Retina (tissue), 1 donor: ENCODE results near the gene TM4SF5.

Source experiments
- DNase-seq: peaks from one replicate; pipeline ENCODE4 v3.0.0-alpha.2; 2016

TM4SF5 gene, protein sequence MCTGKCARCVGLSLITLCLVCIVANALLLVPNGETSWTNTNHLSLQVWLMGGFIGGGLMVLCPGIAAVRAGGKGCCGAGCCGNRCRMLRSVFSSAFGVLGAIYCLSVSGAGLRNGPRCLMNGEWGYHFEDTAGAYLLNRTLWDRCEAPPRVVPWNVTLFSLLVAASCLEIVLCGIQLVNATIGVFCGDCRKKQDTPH

DNA sequence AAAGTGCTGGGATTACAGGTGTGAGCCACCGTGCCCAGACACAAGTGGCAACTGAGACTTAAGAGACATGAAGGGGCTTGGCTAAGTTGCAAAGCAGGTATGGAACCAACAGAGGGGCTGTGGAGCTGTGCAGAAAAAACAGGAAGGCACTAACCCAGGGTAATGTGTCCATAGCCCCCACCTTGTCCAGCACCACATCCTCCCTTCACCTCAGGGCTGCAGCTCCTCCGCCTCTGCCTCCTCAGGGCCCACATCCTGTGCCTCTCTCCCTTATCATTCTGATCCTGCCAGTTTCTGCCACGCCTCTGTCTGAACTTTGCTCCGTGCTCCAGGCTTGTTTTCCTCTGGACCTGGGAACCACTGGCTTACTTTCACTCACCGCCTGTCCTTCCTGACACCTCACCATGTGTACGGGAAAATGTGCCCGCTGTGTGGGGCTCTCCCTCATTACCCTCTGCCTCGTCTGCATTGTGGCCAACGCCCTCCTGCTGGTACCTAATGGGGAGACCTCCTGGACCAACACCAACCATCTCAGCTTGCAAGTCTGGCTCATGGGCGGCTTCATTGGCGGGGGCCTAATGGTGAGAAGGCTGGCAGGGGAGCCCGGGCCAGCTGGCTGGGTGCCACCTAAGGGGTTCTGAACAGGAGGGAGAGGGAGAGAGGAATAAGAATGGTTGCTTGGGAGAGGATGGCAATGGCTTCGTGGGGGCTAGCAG is at the start of gene TM4SF5:
Gene TM4SF5, plus strand, starts transcription at position 368 of the 716 bp plus-strand sequence. Its CDS starts 37 bp downstream, at position 405.
- DNase-seq, result no peak

DNA sequence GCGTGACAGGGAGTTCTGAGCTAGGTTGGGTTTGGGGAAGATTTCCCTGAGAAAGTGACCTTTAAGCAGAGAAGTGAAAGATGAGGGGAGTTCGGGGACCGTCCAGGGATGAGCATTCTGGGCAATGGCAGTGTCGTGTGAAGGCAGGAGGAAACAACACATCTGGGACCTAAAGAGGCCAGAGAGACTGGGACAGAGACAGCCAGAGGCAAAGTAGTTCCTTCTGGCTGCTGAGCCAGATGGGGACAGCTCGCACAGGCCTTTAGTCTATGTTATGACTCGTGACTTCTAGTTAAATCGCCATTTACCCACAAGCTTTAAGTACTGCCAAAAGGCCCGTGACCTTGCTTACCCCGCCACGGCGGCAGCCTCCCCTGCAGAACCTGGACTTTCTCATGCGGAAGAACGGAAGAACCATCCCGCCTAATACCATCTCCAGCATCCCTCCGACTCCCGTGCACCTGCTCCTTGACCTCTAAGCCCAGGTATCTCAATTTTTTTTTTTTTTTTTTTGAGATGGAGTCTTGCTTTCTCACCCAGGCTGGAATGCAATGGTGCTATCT is 48.9 kb upstream of the TM4SF5 start:
- no peak for DNase-seq

- no peak for DNase-seq
Measured at GRCh38 chr17:4724650-4725049, 47.0 kb upstream of the TM4SF5 start.

DNA sequence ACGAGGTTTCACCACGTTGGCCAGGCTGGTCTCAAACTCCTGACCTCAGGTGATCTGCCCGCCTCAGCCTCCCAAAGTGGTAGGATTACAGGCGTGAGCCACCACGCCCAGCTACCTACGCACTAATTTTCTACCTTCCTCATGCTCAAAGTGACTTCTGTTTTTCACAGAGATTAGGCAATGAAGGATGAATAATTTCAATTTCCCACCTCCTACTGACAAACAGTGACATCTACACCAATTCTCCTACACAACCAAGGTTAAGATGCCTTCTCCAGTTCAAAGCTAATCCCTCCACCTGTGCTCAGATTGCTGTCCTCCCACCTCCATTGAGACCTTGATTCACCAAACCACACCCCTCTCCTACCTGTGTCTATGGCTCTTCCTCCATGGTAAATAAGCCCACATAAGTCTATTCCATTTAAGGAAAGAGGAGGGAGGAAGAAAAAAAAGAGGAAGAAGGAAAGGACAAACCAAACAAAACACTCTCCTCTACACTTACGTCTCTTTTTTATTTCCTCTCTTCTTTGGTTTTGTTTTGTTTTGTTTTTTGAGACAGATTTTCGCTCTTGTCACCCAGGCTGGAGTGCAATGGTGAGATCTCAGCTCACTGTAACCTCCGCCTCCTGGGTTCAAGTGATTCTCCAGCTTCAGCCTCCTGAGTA is 45.9 kb upstream of the TM4SF5 start:
- DNase-seq, result no peak

GRCh38 chr17:4728124-4728523 is 43.6 kb upstream of the TM4SF5 start:
- no peak for DNase-seq

- DNase-seq, result no peak
Measured at GRCh38 chr17:4733073-4733531, 38.6 kb upstream of the TM4SF5 start.

DNA sequence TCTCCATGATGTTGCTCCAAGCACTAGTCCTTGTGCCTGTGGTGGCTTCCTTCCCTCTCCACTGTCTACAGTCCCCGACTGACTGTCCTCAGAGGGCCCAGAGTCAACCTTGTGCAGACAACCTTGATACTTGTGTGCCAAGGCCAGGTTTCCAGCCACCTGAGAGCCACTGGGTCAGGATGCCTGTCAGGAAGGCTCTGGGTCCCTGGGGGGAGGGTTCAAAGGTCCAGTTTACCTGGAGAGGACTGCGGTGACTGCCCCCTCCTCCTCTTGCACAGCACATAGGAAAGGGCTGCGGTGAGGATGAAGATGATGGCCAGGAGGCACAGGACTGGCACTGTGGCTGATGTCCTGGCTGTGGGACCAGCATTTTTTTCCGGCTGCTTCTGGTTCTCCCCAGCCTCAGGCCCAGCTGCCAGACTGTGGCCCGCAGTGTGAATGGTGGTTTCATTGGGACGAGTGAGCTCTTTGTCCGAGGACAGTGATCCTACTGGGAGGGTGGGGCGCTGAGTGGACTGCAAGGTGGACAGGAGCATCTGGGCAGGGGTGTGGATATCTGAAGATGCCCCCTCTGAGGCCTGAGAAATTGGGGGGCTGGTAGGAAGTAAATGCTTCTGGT is 36.7 kb upstream of the TM4SF5 start:
- no peak for DNase-seq

- no peak for DNase-seq
Measured at GRCh38 chr17:4735876-4736651, 35.6 kb upstream of the TM4SF5 start.

- no peak for DNase-seq
Measured at GRCh38 chr17:4738136-4739121, 33.3 kb upstream of the TM4SF5 start.

DNA sequence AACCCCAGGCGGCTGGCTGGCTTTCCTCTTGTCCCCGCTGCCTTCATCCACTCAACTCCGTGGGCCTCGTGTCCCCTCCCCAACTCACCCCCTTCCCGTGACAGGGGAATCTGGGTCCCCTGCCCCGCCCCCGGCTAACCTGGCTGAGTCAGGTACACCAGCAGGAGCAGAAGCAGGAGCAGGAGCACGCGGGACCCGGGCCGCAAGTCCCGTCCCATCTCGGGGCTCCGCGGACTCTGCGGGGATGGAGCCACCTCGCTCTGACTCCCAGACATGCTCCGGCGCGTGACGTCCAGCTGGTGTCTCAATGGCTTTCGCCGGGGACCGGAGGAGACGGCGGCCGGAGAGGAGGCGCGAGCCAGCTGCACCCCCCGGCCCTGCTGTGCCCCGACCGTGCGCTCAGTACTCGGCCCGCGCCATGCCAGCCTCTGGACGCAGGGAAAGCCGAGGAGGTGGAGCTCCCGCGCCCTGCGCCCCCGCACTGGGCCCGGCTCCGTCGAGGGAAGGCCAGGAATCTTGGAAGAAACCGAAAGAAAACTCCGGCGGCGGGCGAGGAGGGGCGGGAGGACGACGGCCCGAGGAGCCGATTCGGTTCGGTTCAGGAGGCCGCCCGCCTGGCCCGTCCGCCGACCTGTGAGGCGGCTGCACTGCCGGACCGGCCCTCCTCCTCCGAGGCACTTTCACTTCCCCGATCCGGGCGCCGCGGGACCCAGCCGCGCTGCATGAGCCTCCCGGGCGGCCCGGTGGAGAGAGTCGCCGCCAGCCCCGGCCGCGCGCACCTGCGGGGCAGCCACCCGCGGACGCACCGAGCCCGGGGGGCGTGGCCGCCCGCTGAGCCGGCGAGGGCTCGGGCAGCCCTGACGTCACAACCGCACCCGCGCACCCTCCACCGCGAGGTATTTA is 32.3 kb upstream of the TM4SF5 start, which contains the start of the genes CXCL16 and ZMYND15:
Gene CXCL16, minus strand, starts transcription at position 807 of the 903 bp plus-strand sequence. Its CDS starts 589 bp downstream, at position 218.
Gene ZMYND15, plus strand, starts transcription at position 712 of the 903 bp plus-strand sequence. CDS start 716 bp downstream, outside the sequence.
- DNase-seq, result peak; percentile 74

GRCh38 chr17:4740025-4740351 is 31.7 kb upstream of the TM4SF5 start:
- no peak for DNase-seq

GRCh38 chr17:4740584-4740983 is 31.1 kb upstream of the TM4SF5 start:
- no peak for DNase-seq

DNA sequence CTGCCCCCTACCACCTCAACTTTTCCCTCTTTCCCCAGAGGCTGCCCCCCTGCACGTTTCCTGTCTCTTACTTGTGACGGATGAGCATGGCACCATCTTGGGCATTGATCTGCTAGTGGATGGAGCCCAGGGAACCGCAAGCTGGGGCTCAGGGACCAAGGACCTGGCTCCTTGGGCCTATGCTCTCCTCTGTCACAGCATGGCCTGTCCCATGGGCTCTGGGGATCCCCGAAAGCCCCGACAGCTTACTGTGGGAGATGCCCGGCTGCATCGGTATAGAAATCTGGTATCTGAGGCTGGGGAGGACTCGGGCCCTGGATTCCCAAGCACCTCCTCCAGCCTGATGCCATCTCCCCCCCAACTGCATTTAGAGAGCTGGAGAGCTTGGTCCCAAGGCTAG is 30.1 kb upstream of the TM4SF5 start:
- no peak for DNase-seq

GRCh38 chr17:4742133-4742532 is 29.6 kb upstream of the TM4SF5 start:
- no peak for DNase-seq

- DNase-seq, result no peak
Measured at GRCh38 chr17:4742629-4743028, 29.1 kb upstream of the TM4SF5 start.

DNA sequence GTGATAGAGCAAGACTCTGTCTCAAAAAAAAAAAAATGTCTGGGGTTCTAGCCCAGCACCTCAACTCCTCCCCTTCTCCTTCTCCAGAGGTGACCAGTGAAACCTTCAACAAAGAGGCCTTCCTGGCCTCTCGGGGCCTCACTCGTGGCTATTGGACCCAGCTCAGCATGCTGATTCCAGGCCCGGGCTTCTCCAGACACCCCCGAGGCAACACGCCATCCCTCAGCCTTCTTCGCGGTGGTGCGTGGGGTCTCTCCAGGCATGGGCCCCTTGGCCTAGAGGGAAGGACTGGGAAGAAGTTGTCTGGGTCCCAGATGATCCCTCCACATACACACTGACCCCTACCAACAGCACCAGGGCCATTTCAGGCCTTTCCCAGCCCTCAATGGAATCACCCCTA is 28.5 kb upstream of the TM4SF5 start:
- no peak for DNase-seq

- no peak for DNase-seq
Measured at GRCh38 chr17:4743898-4744297, 27.8 kb upstream of the TM4SF5 start.

- DNase-seq, result peak; percentile 25
Measured at GRCh38 chr17:4744999-4745969, 26.4 kb upstream of the TM4SF5 start.

GRCh38 chr17:4747847-4748246 is 23.8 kb upstream of the TM4SF5 start:
- DNase-seq, result no peak
